ENCODE measurements around the gene MRPL34.
A peak's percentile ranks its signal among the peaks of the same experiment; 100 is the strongest.

The MRPL34 gene

DNA sequence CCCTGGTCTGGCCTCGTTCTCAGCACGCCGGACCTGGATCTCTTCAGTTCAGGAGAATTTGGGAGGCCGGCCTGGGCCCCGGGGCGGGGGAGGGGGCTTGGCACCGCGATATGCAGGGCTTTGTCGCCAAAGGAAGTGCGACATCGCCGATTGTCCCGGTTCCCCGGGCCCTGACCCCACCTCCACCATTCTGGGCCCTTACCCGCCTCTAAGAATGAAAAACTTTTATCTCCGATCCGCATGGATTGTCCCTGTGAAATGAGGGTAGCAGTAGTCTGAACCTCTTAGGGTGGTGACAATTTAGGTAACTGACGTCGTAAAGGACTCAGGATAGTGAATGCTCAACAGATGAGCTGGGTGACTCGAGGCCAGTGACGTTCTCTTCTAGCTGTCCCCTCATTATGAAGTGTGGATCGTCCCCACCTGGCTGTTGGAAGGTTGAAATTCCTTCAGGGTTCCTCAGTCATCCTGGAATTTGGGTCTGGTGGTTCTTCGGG lies 4.3 kb downstream of the MRPL34 start:
- DNase-seq (ENCODE audit: low read depth) = no peak

DNA sequence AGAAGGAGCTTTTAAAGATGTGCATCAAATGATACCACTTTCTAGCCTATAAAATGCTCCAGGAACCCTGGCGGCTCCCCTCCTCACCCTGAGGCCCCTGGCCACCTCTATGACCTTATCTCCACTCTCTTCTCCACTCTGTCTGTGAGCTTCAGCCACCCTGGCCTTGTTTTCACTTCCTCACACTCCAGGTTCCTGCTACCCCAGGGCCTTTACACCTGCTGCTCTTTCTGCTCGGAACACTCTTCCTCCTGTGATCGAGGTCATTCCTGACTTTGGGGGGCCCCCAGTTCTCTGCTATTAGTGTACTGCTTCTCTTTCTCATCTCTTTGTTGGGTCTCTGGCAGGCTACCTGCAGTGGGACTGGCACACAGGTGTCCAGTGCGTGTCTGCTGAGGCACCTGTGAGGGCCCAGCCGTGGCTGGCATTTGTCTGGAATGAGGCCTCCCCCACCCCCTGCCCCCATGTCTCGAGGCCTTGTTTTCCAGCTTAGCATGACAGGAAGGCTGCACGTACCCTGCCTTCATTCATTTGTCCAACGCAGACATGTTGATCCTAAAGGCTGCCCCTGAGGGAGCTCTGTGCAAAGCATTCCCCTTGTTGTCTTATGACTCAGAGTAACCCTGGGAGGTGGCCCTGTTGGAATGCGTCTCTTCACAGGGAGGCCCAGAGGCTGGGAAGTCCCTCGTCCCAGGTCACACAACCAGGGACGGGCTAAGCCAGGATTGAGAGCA lies 6.0 kb downstream of the MRPL34 start:
- no peak for DNase-seq (ENCODE audit: low read depth)

DNA sequence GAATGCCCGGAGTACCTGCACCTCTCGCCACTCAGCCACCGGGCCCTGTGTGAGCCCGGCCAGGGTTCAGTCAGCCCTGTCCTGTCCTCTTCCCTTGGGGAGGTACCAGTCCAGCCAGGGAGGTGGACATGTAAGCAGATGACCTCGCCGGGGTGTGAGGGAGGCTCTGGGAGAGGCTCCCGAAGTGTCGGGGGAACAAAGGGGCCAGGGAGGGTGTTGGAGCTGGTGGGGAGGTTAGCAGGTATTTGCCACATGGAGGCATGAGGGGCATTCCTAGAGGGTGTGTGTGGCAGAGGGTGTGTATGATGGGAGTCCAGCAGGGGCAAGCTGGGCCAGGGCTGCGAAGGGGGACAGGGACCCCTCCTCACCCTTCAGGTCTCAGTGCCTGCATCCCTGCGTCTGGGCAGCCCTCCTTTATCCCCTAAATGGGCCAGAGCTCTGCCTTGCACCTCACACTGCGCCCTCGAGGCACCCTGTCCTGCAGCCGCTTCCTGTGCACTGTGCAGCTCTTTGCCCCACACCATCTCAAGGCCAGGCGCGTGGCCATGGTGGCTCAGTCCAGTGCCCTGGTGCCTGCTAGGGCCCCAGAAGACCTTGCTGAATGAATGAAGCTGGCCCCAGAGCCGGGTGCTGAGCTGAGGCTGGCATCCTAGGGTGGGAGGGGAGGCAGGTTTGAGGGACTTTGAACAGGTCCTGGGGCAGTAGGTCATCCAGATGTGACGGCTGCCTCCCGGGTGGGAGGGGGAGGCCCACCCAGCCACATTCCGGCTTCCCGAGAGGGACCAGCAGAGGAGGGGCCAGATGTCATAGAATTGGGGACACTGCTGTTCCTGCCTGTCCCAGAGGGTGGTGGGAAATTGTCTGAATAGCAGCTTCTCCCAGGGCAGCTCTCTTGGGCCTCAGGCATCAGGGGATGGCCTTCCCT lies 6.8 kb downstream of the MRPL34 start:
- no peak for DNase-seq (ENCODE audit: low read depth)

DNA sequence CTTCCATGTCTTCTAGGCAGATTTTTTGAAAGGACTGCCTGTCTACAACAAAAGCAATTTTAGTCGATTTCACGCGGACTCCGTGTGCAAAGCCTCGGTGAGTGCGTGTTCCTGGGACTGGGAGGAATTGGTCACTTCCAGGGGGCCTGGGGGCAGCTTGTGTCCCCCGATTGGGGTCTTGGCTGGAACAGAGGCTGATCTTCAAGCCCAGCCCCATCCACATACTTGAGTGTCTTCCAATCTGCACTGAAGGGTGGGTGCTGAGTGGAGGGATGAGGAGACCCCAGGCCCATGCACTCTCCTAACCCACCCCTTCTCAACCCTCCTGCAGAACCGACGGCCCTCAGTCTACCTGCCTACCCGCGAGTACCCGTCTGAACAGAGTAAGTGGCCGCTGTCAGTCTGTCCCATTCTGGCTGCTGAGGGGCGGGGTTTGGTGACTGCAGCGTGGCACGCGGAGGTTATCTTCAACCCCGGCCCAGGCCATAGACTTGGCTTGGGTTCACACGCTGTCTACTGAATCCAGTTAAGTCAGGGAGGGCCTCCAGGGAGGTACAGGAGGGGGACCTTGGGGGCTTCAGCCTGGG lies 8.4 kb downstream of the MRPL34 start:
- DNase-seq (ENCODE audit: low read depth) = no peak

DNA sequence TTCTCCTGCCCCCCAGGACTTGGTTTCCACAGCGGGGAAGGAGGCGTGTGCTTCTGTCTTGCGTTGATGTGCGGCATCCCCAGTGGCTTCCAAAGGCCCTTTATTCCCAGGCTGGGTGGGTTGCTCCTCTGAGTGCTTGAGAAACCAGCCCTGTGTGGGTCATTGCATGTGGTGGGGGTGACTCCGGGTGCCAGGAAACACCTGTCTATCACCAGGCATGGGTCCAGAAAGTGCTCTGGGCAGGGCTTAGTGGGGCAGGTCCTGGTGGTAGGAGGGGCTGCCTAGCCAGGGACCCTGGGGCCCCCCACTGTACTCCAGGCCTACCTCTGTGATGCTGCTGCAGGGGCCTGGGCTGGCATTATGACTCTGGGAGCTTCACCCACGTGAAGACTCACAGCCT lies 13.3 kb downstream of the MRPL34 start:
- no peak for DNase-seq (ENCODE audit: low read depth)

DNA sequence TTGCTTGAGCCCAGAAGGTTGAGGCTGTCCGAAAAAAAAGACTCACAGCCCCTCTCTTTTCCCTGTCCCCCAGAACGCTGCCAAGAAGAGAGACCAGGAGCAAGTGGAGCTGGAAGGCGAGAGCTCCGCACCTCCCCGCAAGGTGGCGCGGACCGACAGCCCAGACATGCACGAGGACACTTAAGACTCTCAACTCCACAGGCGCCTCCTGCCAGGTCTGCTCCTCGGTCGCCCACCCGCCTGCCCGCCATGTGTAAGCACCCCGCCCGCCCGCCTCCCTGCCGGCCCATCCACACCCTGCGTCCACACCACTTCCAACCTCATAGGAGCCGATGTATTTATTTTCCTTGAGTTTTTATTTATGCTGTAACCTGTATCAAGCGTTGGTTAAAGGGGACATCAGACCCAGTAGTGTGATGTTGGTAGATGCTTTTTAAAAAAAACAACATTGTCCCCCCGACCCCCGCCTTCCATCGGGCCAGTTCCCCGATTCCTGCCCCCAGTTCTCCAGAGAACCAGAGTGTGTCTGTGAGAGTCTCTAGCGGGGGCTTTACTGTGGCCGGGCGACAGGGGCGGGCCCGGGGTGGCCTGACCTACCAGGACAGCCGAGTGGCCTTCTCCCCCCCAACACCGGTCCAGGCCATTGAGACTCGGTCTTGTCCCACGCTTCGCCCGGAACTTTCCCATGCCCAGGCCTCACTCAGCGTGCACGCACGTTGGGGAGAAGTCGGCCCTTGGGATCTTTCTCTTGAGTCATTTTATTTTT lies 14.0 kb downstream of the MRPL34 start:
- no peak for DNase-seq (ENCODE audit: low read depth)

DNA sequence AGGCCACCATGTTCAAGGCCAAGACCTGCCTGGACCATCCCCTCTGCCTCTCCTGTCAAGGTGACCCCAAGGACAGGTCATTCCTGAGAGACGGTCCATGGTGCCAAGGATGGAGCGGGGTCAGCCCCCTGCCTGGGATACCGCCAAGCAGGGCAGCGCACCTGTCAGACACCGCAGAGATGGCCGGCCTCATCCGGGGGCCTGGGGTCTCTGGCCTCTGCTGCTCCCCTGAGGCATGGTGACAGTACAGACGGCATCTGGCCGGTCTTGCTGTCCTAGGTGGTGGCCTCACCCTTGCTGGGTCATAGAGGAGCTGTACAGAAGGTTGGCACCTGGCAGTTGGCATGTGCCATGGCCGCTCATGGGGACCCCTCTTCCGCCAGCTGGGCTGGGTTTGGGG lies 14.8 kb downstream of the MRPL34 start:
- DNase-seq (ENCODE audit: low read depth) = no peak

DNA sequence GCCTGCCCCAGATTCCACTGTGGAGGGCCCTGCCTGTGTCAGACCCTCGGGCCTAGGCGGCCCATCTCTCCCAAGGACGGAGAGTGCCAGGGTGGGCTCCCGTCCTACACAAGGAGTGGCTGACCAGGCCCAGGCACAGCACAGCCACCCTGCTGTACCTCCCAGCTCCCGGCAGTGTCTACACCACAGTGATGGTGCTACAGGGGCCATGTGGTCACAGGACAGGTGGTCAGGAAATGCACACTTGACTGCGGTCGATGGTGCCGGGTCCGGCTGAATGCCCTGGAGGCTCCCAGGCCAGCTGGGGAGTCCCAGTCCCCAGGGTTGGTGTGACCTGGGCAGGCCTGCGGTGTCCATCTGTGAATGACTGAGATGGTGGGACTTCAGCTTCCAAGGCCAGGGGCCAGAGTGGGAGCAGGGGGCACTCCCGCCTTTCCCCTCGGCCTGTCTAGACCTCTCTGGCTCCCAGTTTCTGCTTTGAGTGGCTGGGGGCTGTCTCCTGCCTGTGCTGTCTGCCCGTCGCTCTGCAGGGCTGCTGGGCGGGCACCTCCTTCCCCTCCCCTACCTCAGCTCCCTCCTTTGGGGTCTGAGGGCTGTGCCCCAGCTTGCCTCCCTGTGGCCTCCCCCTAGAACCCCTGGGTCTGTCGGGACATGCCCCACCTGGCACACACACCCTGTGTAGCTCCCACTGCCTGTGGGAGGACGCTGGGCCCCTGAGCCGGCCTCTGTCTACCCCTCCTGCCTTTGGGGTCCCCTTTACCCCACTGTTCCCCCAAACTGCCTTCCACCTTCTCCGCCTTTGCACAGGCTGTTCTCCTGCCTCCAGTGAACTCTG lies 16.2 kb downstream of the MRPL34 start:
- DNase-seq (ENCODE audit: low read depth) = no peak

DNA sequence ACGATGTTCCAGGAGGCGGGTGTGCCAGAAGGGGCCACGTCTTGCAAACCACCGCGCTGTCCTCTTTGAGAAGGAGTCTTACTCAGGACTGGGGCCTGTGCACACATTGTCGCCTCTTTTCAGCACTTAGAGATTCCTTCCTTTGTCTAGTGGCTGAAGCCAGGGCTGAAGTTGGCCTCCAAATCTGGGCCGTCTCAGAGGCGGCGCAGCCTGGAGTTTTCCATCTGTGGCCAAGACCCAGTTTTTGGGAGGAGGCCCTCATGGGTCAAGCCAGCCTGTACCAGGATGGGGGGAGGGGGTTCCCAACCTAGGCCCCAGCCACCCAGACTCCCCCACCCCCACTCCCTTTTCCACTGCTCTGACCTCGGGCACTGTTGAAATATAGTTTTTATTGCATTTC lies 17.2 kb downstream of the MRPL34 start:
- no peak for DNase-seq (ENCODE audit: low read depth)

DNA sequence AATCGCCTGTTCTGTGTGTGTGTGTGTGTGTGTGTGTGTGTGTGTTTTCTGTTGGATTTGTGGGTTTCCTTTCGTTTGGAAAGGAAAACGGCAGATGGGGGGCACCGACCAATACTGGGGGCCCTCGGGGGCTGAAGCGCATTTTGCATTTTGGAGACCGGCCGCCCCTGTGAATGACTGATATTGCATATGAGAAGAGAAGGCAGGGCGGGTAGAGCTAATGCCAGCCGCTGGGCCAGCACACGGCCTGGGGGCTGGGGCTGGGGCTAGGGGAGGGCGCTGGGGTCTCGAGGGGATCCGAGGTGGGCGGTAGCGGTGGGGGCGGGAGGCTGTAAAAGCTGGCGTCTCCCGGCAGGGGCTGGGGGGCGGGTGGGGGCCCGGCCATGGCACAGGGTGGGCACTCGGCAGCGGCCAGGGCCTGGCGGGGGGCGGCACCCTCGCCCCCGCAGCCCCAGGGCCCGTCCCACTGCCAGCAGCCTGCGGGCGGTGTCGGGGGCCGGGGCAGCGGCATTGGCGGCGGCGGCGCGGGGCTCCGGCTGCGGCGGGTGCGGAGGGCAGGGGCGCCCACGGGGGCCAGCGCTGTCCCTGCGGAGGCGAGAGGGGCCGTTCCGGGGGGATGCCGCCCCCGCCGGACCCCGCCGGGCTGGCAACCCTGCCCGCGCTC lies 17.8 kb downstream of the MRPL34 start:
- no peak for DNase-seq (ENCODE audit: low read depth)

DNA sequence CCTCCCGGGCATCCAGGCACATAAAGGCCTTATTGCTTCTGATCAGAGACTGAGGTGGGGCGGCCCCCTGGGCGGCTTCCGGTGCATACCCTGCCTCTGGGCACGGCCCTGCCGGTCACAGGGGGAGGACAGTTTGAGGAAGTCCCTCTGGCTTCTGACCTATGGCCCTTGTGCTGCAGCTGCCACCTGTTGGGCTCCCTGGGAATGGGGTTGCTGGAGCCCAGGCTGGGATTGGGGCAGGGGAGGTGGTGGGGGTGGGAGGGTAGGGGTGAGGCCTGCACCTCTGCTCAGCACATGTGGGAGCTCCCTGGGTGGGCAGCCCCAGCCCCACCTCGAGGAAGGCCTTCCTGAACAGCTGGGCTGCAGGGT lies 18.3 kb downstream of the MRPL34 start:
- DNase-seq (ENCODE audit: low read depth) = no peak

DNA sequence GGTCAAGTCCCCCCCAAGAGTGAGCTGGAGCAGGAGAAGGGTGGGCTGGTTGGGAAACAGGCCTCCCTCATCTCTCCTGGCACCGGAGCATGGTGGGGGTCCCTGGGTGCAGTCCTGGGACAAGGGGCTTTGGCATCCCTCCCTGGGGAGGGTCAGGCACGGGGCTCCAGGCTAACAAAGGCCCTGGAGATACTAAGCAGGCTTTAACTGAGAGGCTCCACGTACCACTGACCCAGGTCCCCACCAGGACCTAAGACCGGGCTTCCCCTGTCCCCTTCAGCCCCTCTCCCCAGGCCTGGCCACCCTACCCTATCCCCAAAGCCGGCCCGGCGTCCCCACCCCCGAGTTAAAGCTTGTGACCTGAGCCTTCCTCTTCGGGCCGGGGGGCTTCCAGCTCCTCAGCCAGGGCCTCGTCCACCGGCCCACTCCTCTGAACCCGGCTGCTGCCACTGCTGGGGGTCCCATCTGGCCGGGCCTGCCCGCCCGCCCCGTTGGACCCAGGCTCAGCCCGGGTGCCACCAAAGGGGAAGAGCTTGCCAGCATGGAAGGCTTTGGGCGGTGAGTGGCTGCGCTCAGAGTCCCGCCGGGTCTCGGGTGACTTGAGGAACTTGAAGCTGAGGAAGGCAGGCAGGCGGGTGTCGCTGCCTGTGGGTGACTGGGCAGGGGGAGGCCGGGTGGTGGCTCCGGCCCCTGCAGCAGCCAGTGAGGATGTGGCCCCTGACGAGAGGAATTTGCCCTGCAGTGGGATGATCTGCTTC lies 18.9 kb downstream of the MRPL34 start:
- DNase-seq (ENCODE audit: low read depth) = no peak

DNA sequence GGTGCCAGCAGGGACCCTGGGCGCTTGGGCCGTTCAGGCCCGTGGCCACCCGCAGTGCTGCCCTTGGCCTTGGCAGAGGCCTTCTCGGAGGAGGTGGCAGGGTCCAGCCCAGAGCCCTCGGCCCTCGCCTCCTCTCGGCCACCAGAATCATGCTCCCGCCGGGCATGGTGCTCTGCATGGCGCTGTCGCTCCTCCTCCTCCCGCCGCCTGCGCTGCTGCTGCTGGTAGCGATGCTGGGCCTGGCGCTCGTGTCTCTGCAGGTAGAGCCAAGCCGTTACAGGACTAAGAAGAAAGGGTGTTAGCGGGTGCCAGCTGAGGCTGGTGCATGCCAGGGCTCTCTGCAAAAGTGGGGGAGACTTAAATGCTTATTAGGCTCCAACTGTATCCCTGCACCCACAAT lies 19.5 kb downstream of the MRPL34 start:
- no peak for DNase-seq (ENCODE audit: low read depth)

DNA sequence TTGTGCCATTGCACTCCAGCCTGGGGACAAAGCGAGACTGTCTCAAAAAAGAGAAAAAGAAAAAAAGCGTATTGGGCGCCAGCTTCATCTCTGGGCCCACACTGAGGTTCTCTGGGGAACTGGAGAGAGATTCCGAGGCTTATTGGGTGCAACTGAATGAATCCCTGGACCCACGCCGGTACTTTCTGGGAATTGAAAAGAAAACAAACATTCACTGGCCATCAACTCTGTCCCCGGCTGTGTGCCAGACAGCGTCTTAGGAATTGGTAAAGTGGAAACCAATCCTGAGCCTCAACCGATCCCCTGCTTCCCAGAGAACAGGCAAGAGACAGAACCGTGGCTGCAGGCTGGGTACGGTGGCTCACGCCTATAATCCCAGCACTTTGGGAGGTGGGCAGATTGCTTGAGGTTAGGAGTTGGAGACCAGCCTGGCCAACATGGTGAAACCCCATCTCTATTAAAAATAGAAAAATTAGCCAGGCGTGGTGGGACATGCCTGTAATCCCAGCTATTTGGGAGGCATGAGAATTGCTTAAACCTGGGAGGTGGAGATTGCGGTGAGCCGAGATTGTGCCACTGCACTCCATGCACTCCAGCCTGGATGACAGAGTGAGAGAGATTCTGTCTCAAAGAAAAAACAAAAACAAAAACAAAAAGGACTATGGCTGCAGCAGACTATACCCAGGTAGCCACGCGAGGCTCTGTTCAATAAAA lies 20.4 kb downstream of the MRPL34 start:
- DNase-seq (ENCODE audit: low read depth) = peak; percentile 43

DNA sequence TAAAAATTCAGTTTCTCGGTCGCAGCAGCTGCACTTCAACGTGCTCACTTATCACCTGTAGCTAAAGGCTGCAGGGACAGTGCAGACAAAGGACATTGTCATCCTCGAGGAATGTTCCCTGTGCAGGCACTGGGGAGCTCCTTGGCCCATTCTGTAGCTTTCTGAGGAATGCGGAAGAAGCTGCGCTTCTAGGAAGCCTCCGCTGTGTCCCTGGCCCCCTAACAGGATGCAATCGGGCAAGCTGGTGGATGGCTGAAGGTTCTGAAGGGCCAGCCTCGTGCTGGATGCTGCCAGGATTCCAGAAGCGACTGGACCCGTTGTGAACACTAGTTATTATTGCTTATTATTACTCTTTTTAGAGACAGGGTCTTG lies 20.9 kb downstream of the MRPL34 start:
- no peak for DNase-seq (ENCODE audit: low read depth)

DNA sequence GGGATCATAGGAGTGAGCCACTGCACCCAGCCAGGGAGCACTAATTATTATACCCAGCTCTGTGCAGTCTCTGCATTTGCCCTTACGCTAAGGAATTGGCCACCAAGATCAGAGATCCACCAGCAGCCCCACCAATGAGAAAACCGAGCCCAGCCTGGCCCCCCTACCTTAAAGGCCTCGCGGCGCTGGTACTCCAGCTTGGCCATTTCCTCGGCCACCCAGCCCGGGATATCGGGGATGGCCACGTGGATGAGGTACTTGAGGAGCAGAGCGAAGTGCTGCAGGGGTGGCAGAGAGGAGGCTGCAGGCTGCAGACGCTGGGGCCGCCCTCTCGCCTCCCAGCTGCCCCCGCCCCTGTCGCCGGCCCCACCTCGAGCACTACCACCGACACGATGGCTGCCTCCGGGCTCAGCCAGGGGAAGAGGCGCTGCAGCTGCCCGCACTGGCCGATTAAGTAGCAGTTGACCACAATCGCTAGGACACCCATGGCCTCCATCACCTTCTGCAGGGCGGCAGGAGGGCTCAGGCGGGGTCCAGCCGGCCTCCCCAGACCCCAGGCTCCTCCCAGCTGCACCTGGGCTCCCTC lies 21.5 kb downstream of the MRPL34 start:
- DNase-seq (ENCODE audit: low read depth) = no peak

DNA sequence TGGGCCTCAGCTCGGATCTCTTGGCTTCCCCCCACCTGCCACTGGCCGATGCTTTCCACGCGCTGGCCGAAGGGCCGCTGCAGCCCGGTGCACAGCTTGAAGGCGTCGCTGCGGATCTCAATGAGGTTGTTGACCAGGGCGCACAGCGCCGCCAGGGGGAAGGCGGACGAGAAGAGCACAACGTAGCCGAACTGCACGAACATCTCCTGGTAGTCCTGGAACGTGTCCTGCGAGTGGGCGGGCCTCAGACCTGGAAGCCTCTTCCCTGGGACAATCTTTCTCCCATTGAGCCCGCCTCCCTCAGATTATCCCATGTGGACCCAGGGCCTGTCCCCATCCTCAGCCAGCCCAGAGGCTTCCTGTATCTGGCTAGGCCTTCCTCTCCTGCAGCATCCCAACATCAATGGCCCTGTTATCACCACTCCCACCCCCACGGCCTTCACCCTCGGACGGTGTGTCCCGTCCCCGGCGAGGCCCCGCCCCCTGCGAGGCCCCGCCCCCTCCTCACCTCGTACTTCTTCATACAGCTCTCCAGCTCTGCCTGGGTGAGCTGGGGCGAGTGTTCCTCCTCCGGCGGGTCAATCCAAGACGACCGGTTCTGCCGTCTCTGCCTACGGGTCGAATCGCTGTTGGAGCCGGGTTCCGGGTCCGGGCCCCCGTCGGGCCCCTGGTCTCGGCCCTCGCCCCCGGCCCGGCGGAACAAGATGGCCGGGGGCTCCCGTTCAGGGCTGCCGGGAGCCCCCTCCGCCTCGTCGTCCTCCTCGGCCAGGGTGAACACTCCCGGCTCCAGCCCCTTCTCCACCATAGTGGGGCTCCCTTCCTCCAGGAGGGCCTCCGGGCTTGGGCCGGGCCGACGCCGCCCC lies 22.2 kb downstream of the MRPL34 start:
- no peak for DNase-seq (ENCODE audit: low read depth)
